HepG2 (cell line): ENCODE measurements around the gene CASZ1. TPM values are rescaled to one million over a fixed set of nuclear protein-coding genes. Genes with fewer than 3 reads are reported as not detected.

Source experiments
- AHDC1 ChIP-seq: sonication (generic); formaldehyde crosslinking; IDR thresholded peaks from 2 replicates; pipeline ENCODE4 v1.5.1; 2020; ENCODE audit warnings: mild to moderate bottlenecking, missing genetic modification reagents, borderline replicate concordance
- ASH2L ChIP-seq: fragments of 300-600, 200-600 bp; sonication (generic); IDR thresholded peaks from 2 replicates; pipeline ENCODE4 v1.7.0; 2017; ENCODE audit warnings: low read depth, mild to moderate bottlenecking, moderate library complexity, mixed read lengths, low read length; ENCODE audit not compliant: insufficient read length
- ELF3 ChIP-seq: IDR thresholded peaks from 2 replicates; pipeline ENCODE4 v1.6.1; 2016; ENCODE audit warnings: missing genetic modification reagents, missing compliant biosample characterization
- KDM2A ChIP-seq: sonication (generic); formaldehyde crosslinking; IDR thresholded peaks from 2 replicates; pipeline ENCODE4 v1.4.0; 2020; ENCODE audit warnings: low read depth, missing genetic modification reagents, borderline replicate concordance
- ZBTB21 ChIP-seq: sonication (generic); formaldehyde crosslinking; IDR thresholded peaks from 2 replicates; pipeline ENCODE4 v1.4.0; 2020; ENCODE audit warnings: missing genetic modification reagents
- ZEB1 ChIP-seq: IDR thresholded peaks from 2 replicates; pipeline ENCODE4 v1.6.1; 2012; ENCODE audit warnings: mild to moderate bottlenecking, low read depth, inconsistent platforms; ENCODE audit not compliant: insufficient replicate concordance
- ZNF33A ChIP-seq: sonication (generic); formaldehyde crosslinking; IDR thresholded peaks from 2 replicates; pipeline ENCODE4 v1.5.1; 2020; ENCODE audit warnings: missing genetic modification reagents, mild to moderate bottlenecking, moderate library complexity, borderline replicate concordance
- polyA plus RNA-seq, 8 experiments: library from polyadenylated mRNA; depleted of rRNA in 3 of 8; stranded (reverse) in 7 of 8; unstranded in 1 of 8; fragments of >200 nt; fragmentation: Illumina TruSeq in 4 of 8; extraction: Trizol in 4 of 8; gene quantifications; 2 replicates each; pipeline versions ENCODE4 v1.2.1 to v1.2.3, GENCODE V29; 2011 to 2016; ENCODE audit warnings: low read depth in 4 of 8, missing spikeins in 1 of 8, mixed read lengths in 1 of 8; ENCODE audit not compliant: insufficient read depth in 1 of 8
- total RNA-seq, 5 experiments: library from RNA; depleted of rRNA; stranded (reverse); fragments of >200 nt; fragmentation: Illumina TruSeq; extraction: Trizol; gene quantifications; 2 replicates each; pipeline ENCODE4 v1.2.3, GENCODE V29; 2016; ENCODE audit warnings: low read depth in 1 of 5
- TF ChIP-seq, protein P1 (sequence below): sonication (generic); formaldehyde crosslinking; IDR thresholded peaks from 2 replicates; pipeline ENCODE4 v1.4.0; 2020; ENCODE audit warnings: missing genetic modification reagents
- TF ChIP-seq, protein P2 (sequence below), 2 experiments: fragments of 450-650 bp in 1 of 2; sonication (generic) in 1 of 2; formaldehyde crosslinking in 1 of 2; IDR thresholded peaks; 2 replicates each; pipeline versions ENCODE4 v1.6.1 to v1.8.0; 2016 to 2022; ENCODE audit warnings: antibody characterized with exemption in 1 of 2, mild to moderate bottlenecking in 1 of 2, missing genetic modification reagents in 1 of 2

The CASZ1 gene
- total and polyA plus RNA-seq, 2 of the 13 experiments (the other 11 are each of a cell fraction or from before 2014, with no cell fraction given) = 1.9 to 3.7 TPM

DNA sequence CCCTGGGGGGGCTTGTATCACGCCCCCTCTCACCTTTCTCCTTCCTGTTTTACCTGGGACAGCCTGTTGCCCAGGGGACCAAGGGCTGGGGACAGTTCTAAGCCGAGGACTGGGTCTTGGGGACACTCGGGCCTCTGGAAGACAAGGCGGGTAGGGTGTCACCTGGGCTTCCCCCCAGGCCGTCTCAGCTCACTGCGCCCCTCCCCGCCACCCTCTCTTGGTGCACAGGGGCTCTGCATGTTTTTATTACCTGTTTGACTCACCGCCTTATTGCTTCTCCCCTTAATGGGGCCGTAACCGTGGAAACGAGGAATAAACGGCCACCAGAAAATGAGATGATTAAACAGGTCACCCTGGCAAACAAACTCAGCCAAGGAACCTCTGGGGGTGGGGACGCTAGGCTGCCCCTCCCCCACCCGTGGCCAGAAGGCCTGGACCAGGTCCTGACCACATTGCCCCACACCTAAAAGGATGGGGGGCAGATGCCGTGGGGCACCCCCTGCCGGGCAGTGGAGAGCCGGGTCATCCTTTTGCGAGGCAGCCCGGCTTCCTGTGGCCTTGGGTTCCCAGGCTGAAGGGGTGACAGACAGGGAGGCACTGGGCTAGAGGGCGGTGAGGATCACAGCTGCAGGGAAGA, 109.9 kb downstream of the CASZ1 start (continued):
- TF ChIP-seq KDM2A (CRISPR knock-in tag) = peak; percentile 55
- no peak for TF ChIP-seq ZBTB21
- peak; percentile 53; the same call in 1 of the 2 replicates for TF ChIP-seq AHDC1 (CRISPR knock-in tag)
- peak; percentile 75 for TF ChIP-seq ZEB1
- TF ChIP-seq ZNF33A (CRISPR knock-in tag) = 0 out of 2 replicates have a peak, but pooled peaks have one; percentile 40
- TF ChIP-seq, protein P1, sequence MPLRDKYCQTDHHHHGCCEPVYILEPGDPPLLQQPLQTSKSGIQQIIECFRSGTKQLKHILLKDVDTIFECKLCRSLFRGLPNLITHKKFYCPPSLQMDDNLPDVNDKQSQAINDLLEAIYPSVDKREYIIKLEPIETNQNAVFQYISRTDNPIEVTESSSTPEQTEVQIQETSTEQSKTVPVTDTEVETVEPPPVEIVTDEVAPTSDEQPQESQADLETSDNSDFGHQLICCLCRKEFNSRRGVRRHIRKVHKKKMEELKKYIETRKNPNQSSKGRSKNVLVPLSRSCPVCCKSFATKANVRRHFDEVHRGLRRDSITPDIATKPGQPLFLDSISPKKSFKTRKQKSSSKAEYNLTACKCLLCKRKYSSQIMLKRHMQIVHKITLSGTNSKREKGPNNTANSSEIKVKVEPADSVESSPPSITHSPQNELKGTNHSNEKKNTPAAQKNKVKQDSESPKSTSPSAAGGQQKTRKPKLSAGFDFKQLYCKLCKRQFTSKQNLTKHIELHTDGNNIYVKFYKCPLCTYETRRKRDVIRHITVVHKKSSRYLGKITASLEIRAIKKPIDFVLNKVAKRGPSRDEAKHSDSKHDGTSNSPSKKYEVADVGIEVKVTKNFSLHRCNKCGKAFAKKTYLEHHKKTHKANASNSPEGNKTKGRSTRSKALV (CRISPR knock-in tag) = no peak
- TF ChIP-seq, protein P2, sequence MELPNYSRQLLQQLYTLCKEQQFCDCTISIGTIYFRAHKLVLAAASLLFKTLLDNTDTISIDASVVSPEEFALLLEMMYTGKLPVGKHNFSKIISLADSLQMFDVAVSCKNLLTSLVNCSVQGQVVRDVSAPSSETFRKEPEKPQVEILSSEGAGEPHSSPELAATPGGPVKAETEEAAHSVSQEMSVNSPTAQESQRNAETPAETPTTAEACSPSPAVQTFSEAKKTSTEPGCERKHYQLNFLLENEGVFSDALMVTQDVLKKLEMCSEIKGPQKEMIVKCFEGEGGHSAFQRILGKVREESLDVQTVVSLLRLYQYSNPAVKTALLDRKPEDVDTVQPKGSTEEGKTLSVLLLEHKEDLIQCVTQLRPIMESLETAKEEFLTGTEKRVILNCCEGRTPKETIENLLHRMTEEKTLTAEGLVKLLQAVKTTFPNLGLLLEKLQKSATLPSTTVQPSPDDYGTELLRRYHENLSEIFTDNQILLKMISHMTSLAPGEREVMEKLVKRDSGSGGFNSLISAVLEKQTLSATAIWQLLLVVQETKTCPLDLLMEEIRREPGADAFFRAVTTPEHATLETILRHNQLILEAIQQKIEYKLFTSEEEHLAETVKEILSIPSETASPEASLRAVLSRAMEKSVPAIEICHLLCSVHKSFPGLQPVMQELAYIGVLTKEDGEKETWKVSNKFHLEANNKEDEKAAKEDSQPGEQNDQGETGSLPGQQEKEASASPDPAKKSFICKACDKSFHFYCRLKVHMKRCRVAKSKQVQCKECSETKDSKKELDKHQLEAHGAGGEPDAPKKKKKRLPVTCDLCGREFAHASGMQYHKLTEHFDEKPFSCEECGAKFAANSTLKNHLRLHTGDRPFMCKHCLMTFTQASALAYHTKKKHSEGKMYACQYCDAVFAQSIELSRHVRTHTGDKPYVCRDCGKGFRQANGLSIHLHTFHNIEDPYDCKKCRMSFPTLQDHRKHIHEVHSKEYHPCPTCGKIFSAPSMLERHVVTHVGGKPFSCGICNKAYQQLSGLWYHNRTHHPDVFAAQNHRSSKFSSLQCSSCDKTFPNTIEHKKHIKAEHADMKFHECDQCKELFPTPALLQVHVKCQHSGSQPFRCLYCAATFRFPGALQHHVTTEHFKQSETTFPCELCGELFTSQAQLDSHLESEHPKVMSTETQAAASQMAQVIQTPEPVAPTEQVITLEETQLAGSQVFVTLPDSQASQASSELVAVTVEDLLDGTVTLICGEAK (IDR thresholded peaks at IDR 0.05) = no peak
- TF ChIP-seq, protein P2 (CRISPR knock-in tag; IDR thresholded peaks at IDR 0.05) = peak; percentile 89; the same call in 1 of the 2 replicates
- peak; percentile 18 for TF ChIP-seq ASH2L
- peak; percentile 49; the same call in 1 of the 2 replicates for TF ChIP-seq ELF3
